Lung (tissue), 12 donors: ENCODE measurements around the gene AOC2. TPM values are rescaled to one million over a fixed set of nuclear protein-coding genes. Genes with fewer than 3 reads are reported as not detected.

Experiments used
- ATAC-seq: fragments of 200-7000 bp; cut with Tn5 transposase; one replicate; pipeline ENCODE4 v1.9.1; 2020; ENCODE audit warnings: moderate number of reproducible peaks; ENCODE audit not compliant: insufficient read depth, low FRiP score
- DNase-seq, 3 donors: peaks; one replicate each; pipeline ENCODE4 v3.0.0-alpha.2; 2013 to 2017
- H3K27ac ChIP-seq, 2 donors: one replicate each; pipeline ENCODE4 v1.5.1; 2013; ENCODE audit warnings: mild to moderate bottlenecking in 2 of 2, moderate library complexity in 2 of 2, control low read depth in 1 of 2, inconsistent platforms in 1 of 2, low read depth in 1 of 2, low read length in 1 of 2
- H3K27me3 ChIP-seq, 3 donors: one replicate each; pipeline ENCODE4 v1.5.1; 2013; ENCODE audit warnings: low read length in 2 of 3; ENCODE audit not compliant: control insufficient read depth in 3 of 3, insufficient read depth in 3 of 3
- H3K36me3 ChIP-seq, 4 donors: one replicate each; pipeline ENCODE4 v1.5.1; 2013; ENCODE audit warnings: low read length in 4 of 4, mild to moderate bottlenecking in 1 of 4, moderate library complexity in 1 of 4; ENCODE audit not compliant: control insufficient read depth in 4 of 4, insufficient read depth in 4 of 4
- H3K4me1 ChIP-seq, 5 donors: one replicate each; pipeline ENCODE4 v1.5.1; 2013; ENCODE audit warnings: low read length in 5 of 5, mild to moderate bottlenecking in 2 of 5, moderate library complexity in 1 of 5; ENCODE audit not compliant: control insufficient read depth in 5 of 5, insufficient read depth in 5 of 5
- H3K4me3 ChIP-seq: one replicate; pipeline ENCODE4 v1.5.1; 2013; ENCODE audit warnings: mild to moderate bottlenecking, control low read depth, moderate library complexity
- H3K9ac ChIP-seq, 2 donors: one replicate each; pipeline ENCODE4 v1.5.1; 2013; ENCODE audit warnings: low read length in 2 of 2, control low read depth in 1 of 2; ENCODE audit not compliant: insufficient read depth in 1 of 2
- H3K9me3 ChIP-seq, 4 donors: one replicate each; pipeline ENCODE4 v1.5.1; 2013; ENCODE audit warnings: low read length in 3 of 4, mild to moderate bottlenecking in 1 of 4, moderate library complexity in 1 of 4; ENCODE audit not compliant: control insufficient read depth in 4 of 4, insufficient read depth in 3 of 4
- WGBS, 2 donors: extraction: QIAGEN DNeasy Blood & Tissue Kit; methylation state at CpG; one replicate each; pipeline ENCODE4 v1.1.7; 2013; 5-methylcytosine and 5-hydroxymethylcytosine counted together
- polyA plus RNA-seq, 2 donors: library from polyadenylated mRNA; stranded (reverse); fragments of 200-250 nt; gene quantifications; one replicate each; pipeline ENCODE4 v1.2.1, GENCODE V29; 2013
- total RNA-seq, 2 donors: library from RNA; depleted of rRNA in 1 of 2; stranded (reverse); fragments of >200 nt in 1 of 2; gene quantifications; one replicate each; pipeline ENCODE4 v1.2.1, GENCODE V29; 2014 to 2021
- TF ChIP-seq, protein P1 (sequence below): IDR thresholded peaks from 2 replicates; pipeline ENCODE4 v1.5.1; 2012; ENCODE audit warnings: mild to moderate bottlenecking; ENCODE audit errors: control extremely low read depth, extremely low read depth
- donor health status: control.
- donor health status: control.
- donor health status: Bipolar disorder and iron deficiency.
- donor health status: healthy.
- donor health status: DM: yes; HTN: yes; CAD: no.

AOC2 gene
- total and polyA plus RNA-seq, 4 donors: 1.5 to 2.4 (median 1.6) TPM

DNA sequence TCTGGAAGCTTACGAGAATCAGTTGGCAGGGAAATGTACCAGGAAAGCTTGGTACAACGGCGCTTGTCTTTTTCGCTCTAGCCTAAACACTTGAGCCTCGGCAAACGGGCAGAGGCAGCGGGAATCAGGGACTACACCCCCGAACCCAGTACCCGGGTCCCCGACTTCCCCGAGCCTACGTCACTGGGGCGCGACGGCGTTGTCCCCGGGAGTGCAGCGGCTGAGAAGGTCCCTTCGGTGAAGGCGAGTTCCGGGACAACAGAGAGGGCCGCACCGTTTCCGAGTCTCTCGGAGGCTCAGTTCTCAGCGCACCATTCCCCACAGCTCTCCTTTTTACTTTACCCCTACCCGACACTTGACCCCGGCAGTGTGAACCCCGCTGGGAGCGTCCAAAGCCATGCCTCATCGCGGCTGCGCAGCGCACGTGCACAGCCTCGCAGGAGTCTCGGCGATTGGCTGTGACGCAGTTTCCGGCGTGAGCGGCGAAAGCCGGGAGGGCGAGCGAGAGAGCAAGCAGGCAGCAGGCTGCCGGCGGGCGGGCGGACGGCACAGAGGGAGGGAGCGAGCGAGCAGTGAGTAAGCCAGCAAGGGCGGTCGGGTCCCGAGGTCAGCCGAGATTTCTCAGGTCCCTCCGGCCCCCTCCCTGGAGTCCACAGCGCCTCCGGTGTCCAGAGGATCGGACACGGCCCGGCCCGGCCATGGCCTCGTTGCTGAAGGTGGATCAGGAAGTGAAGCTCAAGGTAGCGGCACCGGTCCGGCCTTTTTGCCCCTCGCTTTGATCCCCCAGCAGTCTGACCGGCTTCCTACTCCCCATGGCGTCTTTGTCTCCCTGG lies 11.2 kb upstream of the AOC2 start, which contains the start of gene PSME3:
TSS of gene PSME3 (plus strand) at position 464 of the 833 bp plus-strand sequence. CDS start at position 699, 235 bp downstream.
- H3K9ac ChIP-seq: peak within 1 kb of the TSS; percentile 97
- H3K27ac ChIP-seq: peak within 1 kb of the TSS; percentile 90 to 93
- ATAC-seq (peak; percentile 90), DNase-seq (peak; percentile 92 to 94 (median 93))
- H3K4me3 ChIP-seq: peak within 1 kb of the TSS; percentile 88
- H3K9me3 ChIP-seq: no peaks in the 10 kb centered on the region
- no peaks in the 10 kb centered on the region for H3K27me3 ChIP-seq
- H3K4me1 ChIP-seq: peaks cover 0 to 18% (median 3%) of the 10 kb centered on the region in 5 donors
- 0% methylated on average over 71 of the region's 71 CpGs for WGBS, 2 donors
- TF ChIP-seq, protein P1, sequence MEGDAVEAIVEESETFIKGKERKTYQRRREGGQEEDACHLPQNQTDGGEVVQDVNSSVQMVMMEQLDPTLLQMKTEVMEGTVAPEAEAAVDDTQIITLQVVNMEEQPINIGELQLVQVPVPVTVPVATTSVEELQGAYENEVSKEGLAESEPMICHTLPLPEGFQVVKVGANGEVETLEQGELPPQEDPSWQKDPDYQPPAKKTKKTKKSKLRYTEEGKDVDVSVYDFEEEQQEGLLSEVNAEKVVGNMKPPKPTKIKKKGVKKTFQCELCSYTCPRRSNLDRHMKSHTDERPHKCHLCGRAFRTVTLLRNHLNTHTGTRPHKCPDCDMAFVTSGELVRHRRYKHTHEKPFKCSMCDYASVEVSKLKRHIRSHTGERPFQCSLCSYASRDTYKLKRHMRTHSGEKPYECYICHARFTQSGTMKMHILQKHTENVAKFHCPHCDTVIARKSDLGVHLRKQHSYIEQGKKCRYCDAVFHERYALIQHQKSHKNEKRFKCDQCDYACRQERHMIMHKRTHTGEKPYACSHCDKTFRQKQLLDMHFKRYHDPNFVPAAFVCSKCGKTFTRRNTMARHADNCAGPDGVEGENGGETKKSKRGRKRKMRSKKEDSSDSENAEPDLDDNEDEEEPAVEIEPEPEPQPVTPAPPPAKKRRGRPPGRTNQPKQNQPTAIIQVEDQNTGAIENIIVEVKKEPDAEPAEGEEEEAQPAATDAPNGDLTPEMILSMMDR: no peak
- peaks cover 6 to 20% (median 11%) of the 10 kb centered on the region in 4 donors for H3K36me3 ChIP-seq

DNA sequence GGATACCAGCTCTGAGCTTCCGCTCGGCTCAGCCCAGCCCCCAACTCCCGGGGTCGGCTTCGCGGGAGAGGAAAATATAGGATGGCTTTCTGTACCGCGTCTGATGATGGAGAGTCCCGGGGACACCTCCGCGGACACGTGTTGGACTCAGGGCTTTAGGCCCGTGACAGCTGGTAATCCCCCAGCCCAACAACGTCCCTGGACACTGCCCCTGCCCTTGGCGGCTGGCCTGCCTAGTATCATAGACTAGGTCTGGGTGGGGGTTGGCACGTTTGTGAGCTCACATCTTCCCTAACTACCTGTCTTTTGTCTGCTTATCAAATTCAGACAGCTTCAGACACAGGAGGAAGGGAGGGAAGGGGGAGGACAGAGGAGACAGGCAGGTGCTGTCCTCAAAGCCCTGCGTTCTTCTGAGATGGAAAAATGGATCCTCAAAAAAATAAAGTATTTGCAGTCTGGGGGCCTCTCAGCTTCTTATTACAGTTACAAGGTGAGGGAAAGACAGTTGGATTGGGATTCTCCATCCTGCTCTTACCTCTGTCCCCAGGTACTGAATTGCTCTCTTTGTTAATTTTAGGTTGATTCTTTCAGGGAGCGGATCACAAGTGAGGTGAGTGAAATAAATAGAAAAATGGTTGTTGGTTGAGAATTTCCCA lies 10.5 kb upstream of the AOC2 start:
- TF ChIP-seq, protein P1: no peak
- Histone ChIP-seq H3K9me3 (no peaks in the 10 kb centered on the region), H3K36me3 (peaks cover 10 to 27% (median 14%) of the 10 kb centered on the region in 4 donors), H3K27me3 (no peaks in the 10 kb centered on the region), H3K9ac (peak overlapping the region; percentile 82 to 97), H3K4me3 (peak overlapping the region; percentile 88), H3K27ac (peak overlapping the region; percentile 90 to 93), H3K4me1 (peaks cover 0 to 18% (median 3%) of the 10 kb centered on the region in 5 donors)
- ATAC-seq: no peak
- WGBS, 2 donors: 7% methylated on average over 18 of the region's 18 CpGs
- DNase-seq: no peak

DNA sequence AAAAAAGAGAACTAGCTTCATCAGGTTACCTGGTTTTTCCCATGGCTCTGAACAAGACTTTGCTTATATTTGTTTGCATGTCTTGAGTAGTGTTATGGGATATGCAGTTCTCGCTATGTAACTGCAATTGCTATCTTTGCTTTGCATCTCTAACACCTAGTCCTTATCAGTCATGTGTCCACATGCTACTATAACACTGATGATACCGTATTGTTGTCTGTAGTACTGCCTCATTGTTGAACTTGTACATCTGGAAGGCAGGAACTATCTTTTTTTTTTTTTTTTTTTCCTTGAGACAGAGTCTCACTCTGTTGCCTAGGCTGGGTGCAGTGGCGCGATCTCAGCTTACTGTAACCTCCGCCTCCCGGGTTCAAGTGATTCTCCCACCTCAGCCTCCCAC lies 8.6 kb upstream of the AOC2 start:
- Histone ChIP-seq H3K27ac (no peak overlapping the region), H3K4me1 (peaks cover 0 to 18% (median 3%) of the 10 kb centered on the region in 5 donors), H3K9ac (no peak overlapping the region), H3K9me3 (no peaks in the 10 kb centered on the region), H3K36me3 (peaks cover 16 to 37% (median 24%) of the 10 kb centered on the region in 4 donors), H3K27me3 (no peaks in the 10 kb centered on the region), H3K4me3 (no peak overlapping the region)
- no peak for ATAC-seq
- no peak for DNase-seq
- TF ChIP-seq, protein P1: no peak
- WGBS, 2 donors: 94 to 96% methylated on average over 6 of the region's 6 CpGs
